HG02981 (cell line): Measurements from ENCODE around the gene RAP1GAP.

ENCODE experiments used
- ATAC-seq: cut with Tn5 transposase; IDR thresholded peaks from one replicate; pipeline ENCODE4 v1.9.1; 2021; ENCODE audit warnings: mild to moderate bottlenecking, moderate library complexity; ENCODE audit not compliant: unreplicated experiment

The RAP1GAP gene

DNA sequence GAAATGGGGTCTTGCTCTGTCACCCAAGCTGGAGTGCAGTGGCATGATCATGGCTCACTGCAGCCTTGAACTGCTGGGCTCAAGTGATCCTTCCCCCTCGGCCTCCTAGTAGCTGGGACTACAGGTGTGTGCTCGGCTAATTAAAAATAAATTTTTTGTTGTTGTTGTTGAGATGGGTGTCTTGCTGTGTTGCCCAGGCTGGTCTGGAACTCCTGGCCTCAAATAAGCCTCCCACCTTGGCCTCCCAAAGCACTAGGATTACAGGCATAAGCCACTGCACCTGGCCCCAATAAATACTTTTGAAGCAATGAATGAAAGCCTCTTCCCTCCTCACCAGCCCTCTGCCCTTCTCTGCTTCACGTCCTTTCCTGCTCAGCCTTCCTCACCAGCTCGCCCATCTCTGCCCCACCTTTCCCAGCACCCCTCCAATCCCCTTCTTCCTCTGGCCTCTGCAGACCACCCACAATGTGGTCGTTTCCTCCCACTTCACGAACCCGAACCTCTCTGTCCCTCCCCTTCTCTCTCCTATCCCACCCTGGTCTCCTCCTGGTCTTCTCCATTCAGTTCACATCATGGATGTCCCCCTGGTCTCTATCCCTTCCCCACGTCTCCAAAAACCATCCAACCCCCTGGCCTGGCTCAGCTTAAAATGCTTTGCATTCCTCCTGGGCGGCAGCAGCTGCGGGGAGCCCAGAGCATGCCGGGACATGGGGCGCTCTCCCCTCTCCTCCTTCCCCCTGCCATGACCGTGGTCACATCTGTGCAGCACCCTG, 38.4 kb downstream of the RAP1GAP start:
- ATAC-seq: no peak

DNA sequence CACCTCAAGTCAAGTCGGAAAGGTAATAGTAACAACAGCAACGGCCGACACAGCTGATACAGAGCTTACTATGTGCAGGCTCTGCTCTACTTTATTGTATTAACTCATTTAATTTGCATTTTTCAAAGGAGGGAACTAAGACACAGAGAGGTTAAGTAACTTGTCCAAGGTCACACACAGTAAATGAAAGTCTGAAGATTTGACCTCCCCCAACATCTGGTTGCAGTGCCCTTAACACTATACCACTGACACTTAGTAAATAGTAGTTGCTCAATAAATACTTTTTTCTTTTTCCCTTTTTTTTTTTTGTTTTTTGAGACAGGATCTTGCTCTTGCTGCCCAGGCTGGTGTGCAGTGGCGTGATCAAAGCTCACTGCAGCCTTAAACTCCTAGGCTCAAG, 39.2 kb downstream of the RAP1GAP start:
- ATAC-seq: no peak

DNA sequence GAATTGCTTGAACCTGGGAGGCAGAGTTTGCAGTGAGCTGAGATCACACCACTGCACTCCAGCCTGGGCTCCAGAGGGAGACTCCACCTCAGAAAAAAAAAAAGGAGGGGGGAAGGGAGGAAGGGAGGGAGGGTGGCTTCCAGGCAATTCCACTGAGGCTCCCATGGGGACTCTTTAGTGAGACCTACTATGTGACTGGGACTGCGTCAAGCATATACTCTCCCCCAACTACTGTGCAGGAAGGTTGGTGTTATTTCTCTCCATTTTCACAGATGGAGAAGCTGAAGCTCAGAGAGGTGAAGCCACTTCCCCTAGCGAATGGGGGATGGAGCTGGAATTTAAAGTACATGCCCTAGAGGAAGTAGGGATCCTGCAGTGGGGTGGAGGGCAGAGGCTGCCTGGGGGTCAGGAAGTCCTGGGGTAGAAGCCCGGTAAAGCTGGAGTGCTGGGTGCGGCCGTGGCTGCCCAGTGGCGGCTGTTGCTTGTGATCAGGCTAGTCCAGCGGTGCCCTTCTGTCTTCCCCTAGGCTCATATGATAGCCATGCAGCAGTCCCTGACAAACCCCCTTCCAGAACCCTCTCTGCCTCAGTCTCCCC, 40.3 kb downstream of the RAP1GAP start:
- no peak for ATAC-seq

DNA sequence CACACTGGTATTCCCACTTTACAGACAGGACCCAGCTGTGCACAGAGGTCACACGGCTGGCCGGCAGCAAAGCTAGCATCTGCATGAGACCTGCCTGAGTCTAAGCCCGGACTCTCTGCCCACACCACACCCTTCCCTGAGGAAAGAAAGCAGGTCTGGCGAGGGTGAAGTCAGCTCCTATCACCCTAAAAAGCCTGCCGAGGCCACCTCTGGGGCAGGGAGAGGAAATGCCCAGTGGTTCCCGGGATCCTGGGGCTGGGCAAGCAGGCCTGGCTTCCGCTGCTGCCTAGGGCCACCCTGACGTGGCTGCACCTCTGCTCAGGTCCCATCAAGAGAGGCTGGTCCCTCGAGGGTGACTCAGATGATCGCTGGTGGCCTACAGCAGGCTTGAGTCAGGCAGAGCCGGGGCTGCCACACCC, 42.2 kb downstream of the RAP1GAP start:
- ATAC-seq: no peak

DNA sequence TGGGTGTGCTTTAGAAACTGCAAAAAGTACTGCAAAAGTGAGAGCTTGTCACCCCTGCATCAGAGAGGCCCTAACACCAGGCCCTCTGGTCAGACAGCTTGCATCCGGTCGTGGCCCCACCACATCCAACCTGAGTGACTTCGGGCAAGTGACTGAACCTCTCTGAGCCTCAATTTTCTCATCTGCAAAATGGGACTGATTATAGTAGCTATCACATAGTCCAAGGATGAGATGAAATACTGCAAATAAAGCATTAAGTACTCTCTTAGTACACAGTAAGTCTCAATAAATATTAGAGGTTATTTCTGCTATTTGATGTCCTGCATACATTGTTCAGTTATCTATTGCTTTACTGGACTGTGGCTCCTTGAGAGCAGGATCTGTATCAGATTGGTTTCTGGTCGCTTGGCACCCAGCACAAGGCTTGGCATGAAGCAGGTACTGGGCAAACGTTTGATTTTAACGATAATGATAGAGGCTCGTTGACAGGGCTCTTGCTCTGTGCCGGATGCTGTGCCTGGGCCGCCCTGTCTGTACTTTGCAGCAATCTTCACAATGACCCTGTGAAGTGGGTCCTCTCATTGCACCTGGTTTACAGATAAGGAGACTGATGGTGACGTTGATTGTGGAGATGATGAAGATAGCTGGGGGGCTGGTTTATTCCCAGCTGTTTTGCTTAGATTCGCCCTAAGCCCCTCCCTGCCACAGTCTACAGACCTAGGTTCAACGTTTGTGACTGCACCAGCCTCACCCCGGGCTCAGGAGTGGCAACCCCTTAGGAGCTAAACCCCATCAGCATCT, 43.6 kb downstream of the RAP1GAP start:
- no peak for ATAC-seq

DNA sequence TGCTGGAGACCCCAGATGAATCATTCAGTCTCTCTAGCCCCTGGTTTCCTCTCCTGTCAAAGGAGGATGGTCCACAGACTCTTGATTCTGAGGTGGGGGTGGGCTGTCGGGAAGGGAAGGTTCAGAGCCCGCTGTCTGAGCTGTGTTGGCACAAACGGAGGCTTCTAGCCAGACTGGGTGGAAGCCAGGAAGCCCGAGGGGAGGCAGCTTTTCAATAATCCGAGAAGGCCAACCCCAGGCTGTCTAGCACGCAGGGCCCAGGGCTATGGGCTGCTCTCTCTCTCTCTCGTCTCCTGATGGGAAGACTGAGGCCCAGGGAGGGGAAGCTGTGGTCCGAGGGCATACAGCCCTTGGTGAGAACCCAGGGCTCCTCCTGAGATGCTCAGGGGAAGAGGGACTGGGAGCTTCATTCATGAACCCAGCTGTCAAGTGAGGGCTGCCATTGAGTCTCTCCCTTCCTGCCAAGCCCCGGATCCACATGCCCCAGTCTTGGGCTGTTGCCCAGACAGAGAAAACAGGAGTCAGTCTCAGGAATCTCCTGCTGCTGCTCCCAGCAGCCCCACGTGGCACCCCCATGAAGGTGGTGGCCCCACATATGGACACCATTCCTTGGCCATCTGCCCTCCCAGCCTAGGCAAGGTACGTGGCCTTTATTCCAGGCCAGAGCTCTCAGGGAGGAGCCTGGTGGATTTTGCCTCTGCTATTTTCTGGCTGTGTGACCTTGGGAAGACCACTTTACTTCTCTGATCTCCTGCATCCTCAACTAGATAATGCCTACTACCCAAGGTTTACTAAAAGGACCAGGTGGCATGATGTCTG, 44.4 kb downstream of the RAP1GAP start:
- ATAC-seq: no peak

DNA sequence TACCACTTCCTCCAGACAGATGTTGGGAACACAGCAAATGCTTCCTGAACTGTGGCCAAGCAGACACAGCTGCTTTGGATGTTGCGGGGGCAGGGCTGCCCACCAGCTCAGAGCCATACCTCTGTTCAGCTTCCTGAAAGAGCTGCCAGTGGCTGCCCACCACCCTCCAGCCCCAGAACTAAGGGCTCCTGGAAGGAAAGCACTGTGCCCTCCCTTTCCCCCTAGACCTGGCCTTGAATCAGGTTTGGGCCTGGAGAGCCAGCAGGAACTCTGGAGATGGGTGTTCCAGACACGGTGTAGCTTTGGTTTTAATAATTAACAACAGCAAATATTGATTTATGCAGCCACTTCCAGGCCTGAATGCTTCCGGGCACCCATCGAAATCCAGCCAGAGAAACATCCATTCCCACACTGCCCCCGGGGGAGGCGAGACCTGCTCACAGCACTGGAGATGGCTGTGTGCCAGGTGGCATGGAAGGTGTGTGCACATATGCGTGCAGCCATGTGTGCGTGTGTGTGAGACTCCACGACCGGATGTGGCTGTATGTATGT, 45.7 kb downstream of the RAP1GAP start:
- ATAC-seq: no peak

DNA sequence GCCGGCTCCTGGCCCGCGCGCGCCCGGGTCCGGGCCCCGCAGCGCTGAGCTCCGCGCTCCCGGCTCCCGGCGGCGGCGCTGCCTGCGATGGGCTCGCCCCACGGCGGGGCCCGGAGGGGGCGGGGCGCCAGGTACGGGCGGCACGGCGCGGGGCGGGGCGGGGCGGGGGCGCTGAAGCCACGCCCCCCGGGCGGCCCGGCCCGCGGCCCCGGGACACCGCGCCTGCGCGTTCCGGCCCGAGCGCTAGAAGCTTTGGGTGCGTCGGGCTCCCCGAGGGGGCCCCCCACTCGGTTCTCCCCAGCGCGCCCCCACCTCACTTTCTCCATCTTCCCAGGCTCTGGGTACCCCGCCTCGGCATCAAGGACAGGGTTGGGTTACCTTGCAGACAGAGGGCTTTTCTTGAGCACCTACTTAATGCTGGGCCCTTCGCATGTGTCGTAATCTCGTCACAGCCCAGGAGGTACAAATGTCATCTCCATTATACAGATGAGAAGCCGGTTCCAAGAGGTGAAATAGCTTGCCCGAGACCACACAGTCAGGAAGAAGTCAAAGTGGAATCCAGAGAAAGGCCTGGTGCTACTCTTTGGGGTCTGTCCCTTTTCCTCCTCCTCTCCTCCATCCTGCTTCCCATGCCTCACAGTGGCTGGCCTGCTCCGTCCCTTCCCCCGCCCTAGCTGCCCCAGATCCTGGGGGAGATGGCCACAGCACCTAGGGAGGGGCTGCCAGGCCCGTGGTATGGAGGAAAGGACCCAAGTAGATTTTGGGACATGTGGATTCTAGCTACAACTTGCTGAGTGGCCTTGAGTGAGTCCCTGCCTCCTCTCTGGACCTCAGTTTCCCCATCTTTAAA, 46.5 kb downstream of the RAP1GAP start:
- ATAC-seq: no peak

DNA sequence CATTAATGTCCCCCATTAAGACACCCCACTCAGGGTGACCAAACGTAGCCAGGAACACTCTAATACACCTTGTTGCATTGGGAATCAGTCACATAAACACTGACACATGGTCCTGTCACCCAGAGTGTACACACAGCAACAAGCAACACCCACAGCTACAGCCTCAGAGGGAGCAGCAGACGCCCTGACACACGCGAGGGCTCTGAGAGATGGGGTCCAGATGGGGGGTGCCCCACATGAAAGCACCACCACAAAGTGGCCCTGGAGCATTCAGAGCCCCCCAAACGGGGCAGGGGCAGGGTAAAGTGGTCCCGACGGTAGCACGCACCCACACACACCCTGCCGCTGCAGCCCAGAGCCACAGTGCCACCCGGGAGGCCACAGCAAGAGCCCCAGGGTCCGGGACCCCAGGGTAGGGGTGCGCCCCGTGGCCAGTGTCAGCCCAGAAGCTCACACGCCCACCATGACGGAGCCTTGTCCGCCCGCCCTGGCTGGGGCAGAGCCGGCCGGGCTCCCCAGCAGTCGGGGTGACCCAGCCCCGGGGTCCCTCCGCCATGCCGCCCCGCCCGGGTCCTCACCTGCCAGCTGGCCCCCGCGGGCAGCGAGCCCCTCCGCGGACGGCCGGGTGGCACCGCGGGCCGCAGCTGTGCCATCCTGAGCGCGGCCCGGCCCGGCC, 47.3 kb downstream of the RAP1GAP start:
- no peak for ATAC-seq

DNA sequence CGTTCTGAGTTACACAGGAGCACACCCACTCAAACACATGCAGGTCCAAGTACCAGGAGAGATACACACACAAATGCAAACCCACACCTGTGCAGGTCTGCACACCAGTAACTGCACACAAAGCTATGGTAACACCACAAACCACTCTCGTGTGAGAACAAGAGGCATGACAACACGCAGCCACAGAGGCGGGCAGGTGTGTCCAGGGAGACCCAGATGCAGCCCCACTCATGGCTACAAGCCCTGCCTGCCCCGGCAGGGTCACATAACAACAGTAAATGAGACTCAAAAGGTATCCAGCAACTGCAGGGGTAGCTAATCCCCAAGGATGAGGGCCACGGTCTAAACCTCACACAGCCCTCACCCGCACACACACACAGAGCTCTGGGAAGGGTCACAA, 48.1 kb downstream of the RAP1GAP start:
- ATAC-seq: no peak

DNA sequence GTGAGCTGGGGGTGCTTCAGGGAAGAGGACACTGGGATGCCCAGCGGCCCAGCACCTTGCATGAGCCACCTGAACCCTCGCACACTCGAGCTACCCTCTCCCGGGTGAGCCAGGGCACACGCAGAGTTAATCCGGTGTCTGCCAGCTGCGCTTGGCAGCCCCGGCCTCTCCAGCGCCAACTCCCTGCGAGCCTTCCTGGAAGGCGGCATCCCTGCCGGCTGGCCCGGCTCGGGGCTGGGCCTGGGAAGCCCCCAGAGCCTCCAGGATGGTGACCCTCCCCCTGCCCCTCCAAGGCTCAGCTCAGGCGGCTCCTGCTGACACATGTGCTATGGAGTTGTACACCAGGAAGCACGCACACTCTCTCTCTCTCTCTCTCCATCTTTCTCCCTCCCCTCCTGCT, 48.7 kb downstream of the RAP1GAP start:
- no peak for ATAC-seq

DNA sequence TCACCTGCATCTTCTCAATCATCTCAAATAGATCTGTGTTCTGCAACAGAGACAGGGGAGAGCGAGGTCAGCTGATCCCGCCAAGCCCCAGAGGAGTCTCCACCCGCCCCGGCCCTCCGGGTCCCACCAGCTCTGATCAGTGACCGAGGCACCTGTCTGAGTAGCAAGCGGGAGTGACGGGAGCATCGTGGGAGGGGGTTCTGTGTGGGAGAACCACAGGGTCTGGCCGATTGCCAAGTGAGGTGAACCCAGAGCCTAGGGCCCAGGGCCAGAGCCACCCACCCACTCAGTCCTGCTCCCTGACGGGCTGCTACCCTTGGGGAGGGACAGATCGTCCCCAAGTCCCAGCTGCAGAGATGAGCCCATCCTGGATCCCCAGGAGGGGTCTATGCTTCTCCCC, 49.1 kb downstream of the RAP1GAP start:
- ATAC-seq: no peak

DNA sequence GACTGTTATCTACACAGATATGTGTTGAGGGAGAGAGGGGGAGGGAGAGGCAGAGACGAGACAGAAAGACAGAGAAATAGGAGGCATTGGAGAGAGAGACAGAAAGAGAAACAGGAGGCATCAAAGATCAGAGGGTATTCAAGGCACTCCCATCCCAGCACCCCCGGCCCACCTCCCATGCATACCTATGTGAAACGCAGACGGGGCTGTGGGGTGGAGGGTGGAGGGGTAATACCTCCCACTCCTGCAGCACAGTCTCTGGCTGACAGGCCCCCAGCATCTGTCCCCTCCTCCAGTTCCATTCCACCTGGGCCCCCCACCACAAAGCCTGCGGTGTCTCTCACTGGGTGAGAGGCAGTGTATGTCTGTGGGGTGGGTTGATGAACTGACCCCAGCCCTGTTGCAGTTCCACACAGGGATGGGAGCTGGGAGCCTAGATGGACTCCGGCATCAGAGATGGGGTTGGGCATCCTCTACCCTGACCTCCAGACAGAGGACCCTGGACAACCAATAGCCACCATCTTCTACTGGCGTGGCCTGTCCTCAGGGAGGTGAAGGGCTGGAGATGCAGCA, 49.7 kb downstream of the RAP1GAP start:
- no peak for ATAC-seq

DNA sequence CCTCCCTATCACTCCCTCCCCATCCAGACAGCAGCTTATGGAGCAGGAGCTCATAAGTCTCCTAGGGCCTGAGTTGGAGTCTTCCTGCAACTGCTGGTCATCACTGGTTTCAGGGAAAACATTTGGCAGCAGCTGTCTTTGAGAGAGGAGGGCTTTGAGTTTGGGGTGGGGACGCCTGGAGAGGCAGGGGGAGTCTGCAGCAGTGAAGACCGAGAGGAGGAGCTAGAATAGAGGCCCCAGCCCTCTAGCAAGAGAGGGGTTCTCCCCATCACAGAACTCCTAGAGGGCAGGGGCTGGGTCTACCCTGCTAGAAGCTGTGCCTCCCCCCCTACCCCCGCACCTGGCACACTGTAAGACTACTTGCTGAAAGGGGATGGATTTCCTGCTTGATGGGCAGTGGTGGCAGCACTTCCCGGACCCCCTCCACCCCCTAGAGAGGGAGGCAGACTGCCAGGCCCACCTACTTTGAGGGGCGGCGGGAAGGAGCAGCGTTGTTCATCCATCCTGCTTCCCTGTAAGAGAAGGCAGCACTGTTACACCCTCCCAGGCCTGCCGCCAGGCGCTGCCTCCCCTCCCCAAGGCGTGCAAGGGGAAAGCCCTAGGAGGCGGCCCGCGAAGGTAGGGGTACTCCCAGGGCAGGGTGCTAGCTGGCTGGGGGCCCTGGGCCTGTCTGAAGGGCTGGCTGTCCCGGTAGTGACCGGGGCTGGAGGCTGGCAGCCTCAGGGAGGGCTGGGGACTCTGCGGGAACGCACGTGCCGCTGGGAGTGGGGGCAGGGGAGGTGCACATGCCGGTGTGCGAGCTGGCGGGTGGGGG, 50.4 kb downstream of the RAP1GAP start:
- ATAC-seq: no peak

DNA sequence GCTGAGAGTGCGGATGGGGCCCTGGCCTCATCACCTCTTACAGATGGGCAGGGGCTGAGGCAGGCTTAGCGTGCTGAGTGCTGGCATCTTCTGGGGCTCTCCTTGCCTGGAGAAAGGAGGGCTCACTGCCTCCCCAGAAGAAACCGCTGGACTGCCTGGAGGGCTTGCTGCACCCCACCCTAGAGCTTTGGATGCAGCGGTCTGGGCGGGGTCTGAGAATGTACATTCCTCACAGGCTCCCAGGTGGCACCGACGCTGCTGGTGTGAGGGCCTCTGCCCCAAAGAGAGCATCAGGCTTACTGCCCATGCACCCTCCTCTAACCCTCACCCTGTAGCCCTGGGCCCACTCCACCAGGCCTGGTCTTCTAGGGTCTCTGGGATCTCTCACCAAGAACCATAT, 51.1 kb downstream of the RAP1GAP start:
- ATAC-seq: no peak

DNA sequence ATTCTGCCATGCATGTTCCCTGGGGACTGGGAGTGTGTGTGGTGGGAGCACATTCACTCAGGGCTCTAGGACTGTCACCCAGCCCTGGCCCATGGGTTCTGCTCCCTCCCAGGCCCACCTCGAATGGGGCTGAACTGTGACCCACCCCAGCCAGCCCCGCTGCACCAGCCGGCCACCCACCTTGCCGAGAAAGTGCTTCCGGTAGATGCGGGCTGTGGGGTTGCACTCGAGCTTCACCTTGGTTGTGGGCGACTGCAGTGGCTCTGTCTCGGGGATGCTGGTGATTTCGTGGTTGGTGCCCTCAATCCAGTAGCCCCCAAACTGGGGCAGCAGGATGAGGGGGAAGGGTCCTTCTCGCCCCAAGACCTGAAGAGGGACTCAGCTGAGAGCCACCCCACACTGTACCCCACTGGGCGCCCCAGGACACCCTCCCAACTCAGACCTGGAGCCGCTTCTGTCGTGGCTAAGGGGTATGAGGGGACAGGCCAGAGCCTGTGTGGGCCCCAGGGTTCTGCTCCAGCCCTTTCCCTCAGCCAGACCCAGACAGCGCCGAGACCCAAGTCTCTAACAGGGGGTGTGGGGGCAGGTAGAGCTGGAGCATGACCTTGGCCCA, 51.9 kb downstream of the RAP1GAP start:
- ATAC-seq: no peak

DNA sequence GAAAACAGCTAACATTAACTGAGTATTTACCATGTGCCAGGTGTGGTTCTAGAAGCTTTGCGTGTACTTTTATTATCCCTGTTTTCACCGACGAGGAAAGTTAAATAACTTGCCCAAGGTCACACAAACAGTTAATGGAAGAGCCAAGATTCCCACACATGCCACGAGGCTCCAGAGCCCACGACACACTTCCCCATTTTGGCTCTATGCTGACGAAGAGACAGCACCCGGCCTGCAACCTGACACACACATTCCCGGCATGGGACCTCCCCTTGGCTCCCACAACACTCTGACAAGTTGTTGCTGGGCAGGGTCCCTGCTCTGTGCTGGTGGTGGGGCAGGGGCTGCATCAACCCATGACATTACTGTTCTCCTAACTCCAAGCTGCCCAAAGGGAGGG, 52.8 kb downstream of the RAP1GAP start:
- no peak for ATAC-seq
